GM18870 (cell line): ENCODE results near the gene RIGI.
"Not testable (repeated sequence)": the region's sequence is repeated elsewhere in the genome, so short reads cannot be mapped to it uniquely, and the experiment has no call there.

ENCODE experiments used
- ATAC-seq: cut with Tn5 transposase; IDR thresholded peaks from one replicate; pipeline ENCODE4 v1.9.1; 2021; ENCODE audit warnings: moderate library complexity; ENCODE audit not compliant: unreplicated experiment

Gene RIGI

GRCh38 chr9:32533336-32533735, 7.3 kb upstream of the RIGI start:
- ATAC-seq, result no peak

GRCh38 chr9:32526707-32527048, 682 bp upstream of the RIGI start:
- no peak for ATAC-seq

GRCh38 chr9:32525709-32526030, 326 bp downstream of the RIGI start:
- no peak for ATAC-seq

- no peak for ATAC-seq
Measured at GRCh38 chr9:32524892-32525708, 896 bp downstream of the RIGI start.

GRCh38 chr9:32524558-32524891, 1.5 kb downstream of the RIGI start:
- ATAC-seq, result not testable (repeated sequence)

GRCh38 chr9:32523910-32524309, 2.1 kb downstream of the RIGI start:
- no peak for ATAC-seq

GRCh38 chr9:32518276-32518675, 7.7 kb downstream of the RIGI start:
- no peak for ATAC-seq

- ATAC-seq, result no peak
Measured at GRCh38 chr9:32516241-32516640, 9.8 kb downstream of the RIGI start.

GRCh38 chr9:32508728-32509127, 17.3 kb downstream of the RIGI start:
- no peak for ATAC-seq

- no peak for ATAC-seq
Measured at GRCh38 chr9:32503008-32503407, 23.0 kb downstream of the RIGI start.

- no peak for ATAC-seq
Measured at GRCh38 chr9:32502464-32502863, 23.5 kb downstream of the RIGI start.

GRCh38 chr9:32501868-32502267, 24.1 kb downstream of the RIGI start:
- ATAC-seq, result no peak

- ATAC-seq, result no peak
Measured at GRCh38 chr9:32500768-32501167, 25.2 kb downstream of the RIGI start.

- no peak for ATAC-seq
Measured at GRCh38 chr9:32497921-32498320, 28.1 kb downstream of the RIGI start.

GRCh38 chr9:32490601-32491000, 35.4 kb downstream of the RIGI start:
- no peak for ATAC-seq

GRCh38 chr9:32487981-32488380, 38.0 kb downstream of the RIGI start:
- ATAC-seq, result no peak

GRCh38 chr9:32486839-32487562, 39.0 kb downstream of the RIGI start:
- no peak for ATAC-seq

- no peak for ATAC-seq
Measured at GRCh38 chr9:32483343-32483742, 42.7 kb downstream of the RIGI start.
